ENCODE results near the gene DRD4. TPM values are rescaled to one million over a fixed set of nuclear protein-coding genes. Genes with fewer than 3 reads are reported as not detected.
"Not testable (repeated sequence)": the region's sequence is repeated elsewhere in the genome, so short reads cannot be mapped to it uniquely, and the experiment has no call there.

Gene DRD4
- total RNA-seq, 2 experiments from 2014 or later, result 0.70 to 0.82 TPM

DNA sequence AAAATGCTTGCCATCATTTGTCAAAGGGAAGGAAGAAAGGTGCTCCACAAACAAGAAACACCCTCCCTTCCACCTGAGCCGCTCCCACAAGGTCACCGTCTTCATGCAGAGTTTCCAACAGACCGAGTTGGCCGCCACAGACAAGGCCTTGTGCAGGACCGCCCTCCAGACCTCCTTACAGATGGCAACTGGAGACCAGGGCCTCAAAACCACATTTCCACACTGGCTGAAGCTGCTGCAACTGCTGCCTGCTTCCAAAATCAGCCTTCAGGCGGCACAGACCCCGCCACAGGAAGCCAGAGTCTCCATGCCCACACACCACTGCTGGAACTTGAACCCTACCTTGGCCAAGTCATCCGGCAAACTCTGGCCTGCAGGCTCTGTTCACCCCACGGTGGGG, 51.6 kb downstream of the DRD4 start:
- POLR2A ChIA-PET, result no interaction called here
- H3K36me3 ChIP-seq (ENCODE audit: insufficient read depth, low read length), result peaks cover 57% of the 10 kb centered on the region
- DNase-seq (peak in 1 of 14 experiments; percentile 20), ATAC-seq (ENCODE audit: poor library complexity) (no peak)
- no peak overlapping the region for H3K27ac ChIP-seq (ENCODE audit: low read depth in 1 of 2, low read length in 2 of 2)
- intact Hi-C loops (cut with DNase I, micrococcal nuclease), result loop anchor here in 1 of 2 experiments (2.0 kb wide), 1 partner anchor 36 kb away; no protein-coding TSS in a partner anchor
- Mint-ChIP-seq H3K27ac (no peak overlapping the region), H3K9me3 (no peaks in the 10 kb centered on the region), H3K4me3 (no peak overlapping the region), H3K4me1 (ENCODE audit: low read depth) (peaks cover 34% of the 10 kb centered on the region), H3K27me3 (no peaks in the 10 kb centered on the region), H3K36me3 (ENCODE audit: low read depth) (peaks cover 64% of the 10 kb centered on the region)
- no peaks in the 10 kb centered on the region for H3K9me3 ChIP-seq (ENCODE audit: control insufficient read depth in 1 of 2, insufficient read depth in 1 of 2, low read length in 2 of 2)
- CTCF ChIA-PET, result no interaction called here
- TF ChIP-seq, protein P1, sequence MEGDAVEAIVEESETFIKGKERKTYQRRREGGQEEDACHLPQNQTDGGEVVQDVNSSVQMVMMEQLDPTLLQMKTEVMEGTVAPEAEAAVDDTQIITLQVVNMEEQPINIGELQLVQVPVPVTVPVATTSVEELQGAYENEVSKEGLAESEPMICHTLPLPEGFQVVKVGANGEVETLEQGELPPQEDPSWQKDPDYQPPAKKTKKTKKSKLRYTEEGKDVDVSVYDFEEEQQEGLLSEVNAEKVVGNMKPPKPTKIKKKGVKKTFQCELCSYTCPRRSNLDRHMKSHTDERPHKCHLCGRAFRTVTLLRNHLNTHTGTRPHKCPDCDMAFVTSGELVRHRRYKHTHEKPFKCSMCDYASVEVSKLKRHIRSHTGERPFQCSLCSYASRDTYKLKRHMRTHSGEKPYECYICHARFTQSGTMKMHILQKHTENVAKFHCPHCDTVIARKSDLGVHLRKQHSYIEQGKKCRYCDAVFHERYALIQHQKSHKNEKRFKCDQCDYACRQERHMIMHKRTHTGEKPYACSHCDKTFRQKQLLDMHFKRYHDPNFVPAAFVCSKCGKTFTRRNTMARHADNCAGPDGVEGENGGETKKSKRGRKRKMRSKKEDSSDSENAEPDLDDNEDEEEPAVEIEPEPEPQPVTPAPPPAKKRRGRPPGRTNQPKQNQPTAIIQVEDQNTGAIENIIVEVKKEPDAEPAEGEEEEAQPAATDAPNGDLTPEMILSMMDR (IDR thresholded peaks at IDR 0.05), result no peak
- H3K4me3 ChIP-seq (ENCODE audit: low read length), result no peak overlapping the region
- peaks cover 38% of the 10 kb centered on the region for H3K4me1 ChIP-seq (ENCODE audit: insufficient read depth, low read length)
- no peaks in the 10 kb centered on the region for H3K27me3 ChIP-seq (ENCODE audit: control insufficient read depth in 1 of 2, insufficient read depth in 2 of 2, low read length in 2 of 2)

DNA sequence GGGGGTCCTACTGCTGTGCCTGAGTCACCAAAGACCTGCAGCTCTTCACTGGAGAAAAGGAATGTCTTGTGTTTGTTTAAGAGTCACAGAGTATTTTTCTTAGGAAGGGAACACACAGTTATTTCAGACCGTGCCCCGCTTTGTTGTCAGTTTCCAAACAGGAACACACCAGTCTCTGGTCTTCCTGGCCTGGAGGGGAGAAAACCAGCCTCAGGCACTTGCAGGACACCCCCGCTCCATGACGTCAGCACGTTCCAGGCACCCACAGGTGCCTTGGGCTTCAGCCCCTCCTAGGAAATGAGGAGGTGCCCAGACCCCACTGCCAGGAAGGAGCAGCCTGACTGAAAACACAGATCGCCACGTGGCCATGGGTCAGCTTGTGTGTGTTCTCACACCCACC, 52.6 kb downstream of the DRD4 start:
- H3K27me3 ChIP-seq (ENCODE audit: control insufficient read depth in 1 of 2, insufficient read depth in 2 of 2, low read length in 2 of 2), result no peaks in the 10 kb centered on the region
- intact Hi-C loops (cut with DNase I, micrococcal nuclease), result loop anchor here (2.0 to 10.0 kb wide), 4 partner anchors 35 to 125 kb away; partner anchors contain the start of genes LMNTD2 (in 1 of the 2) and RASSF7 (in 1 of the 2)
- H3K4me3 ChIP-seq (ENCODE audit: low read length), result no peak overlapping the region
- ChIA-PET CTCF (no interaction called here), POLR2A (no interaction called here)
- H3K9me3 ChIP-seq (ENCODE audit: control insufficient read depth in 1 of 2, insufficient read depth in 1 of 2, low read length in 2 of 2), result no peaks in the 10 kb centered on the region
- H3K27ac ChIP-seq (ENCODE audit: low read depth in 1 of 2, low read length in 2 of 2), result no peak overlapping the region
- Mint-ChIP-seq H3K36me3 (ENCODE audit: low read depth) (peaks cover 54% of the 10 kb centered on the region), H3K4me3 (no peak overlapping the region), H3K27ac (peak overlapping the region; percentile 42), H3K27me3 (no peaks in the 10 kb centered on the region), H3K9me3 (no peaks in the 10 kb centered on the region), H3K4me1 (ENCODE audit: low read depth) (peaks cover 36% of the 10 kb centered on the region)
- ATAC-seq (ENCODE audit: poor library complexity) (no peak), DNase-seq (peak in 1 of 14 experiments; percentile 32)
- peaks cover 47% of the 10 kb centered on the region for H3K4me1 ChIP-seq (ENCODE audit: insufficient read depth, low read length)
- TF ChIP-seq, protein P1 (IDR thresholded peaks at IDR 0.05), result no peak
- peaks cover 48% of the 10 kb centered on the region for H3K36me3 ChIP-seq (ENCODE audit: insufficient read depth, low read length)

DNA sequence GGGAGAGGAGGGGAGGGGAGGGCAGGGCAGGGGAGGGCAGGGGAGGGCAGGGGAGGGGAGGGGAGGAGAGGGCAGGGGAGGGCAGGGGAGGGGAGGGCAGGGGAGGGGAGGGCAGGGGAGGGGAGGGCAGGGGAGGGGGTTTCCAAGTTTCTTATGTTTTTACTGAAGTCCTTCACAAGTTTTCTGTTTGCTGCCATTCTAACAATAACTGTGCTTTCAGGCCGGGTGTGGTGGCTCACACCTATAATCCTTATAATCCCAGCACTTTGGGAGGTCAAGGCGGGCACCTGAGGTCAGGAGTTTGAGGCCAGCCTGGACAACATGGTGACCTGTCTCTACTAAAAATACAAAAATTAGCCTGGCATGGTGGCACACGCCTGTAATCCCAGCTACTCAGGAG, 53.2 kb downstream of the DRD4 start:
- POLR2A ChIA-PET; H3K9me3 ChIP-seq (ENCODE audit: control insufficient read depth in 1 of 2, insufficient read depth in 1 of 2, low read length in 2 of 2); ATAC-seq (ENCODE audit: poor library complexity); H3K9me3 Mint-ChIP-seq; H3K4me3 ChIP-seq (ENCODE audit: low read length); H3K27ac ChIP-seq (ENCODE audit: low read depth in 1 of 2, low read length in 2 of 2); H3K27me3 ChIP-seq (ENCODE audit: control insufficient read depth in 1 of 2, insufficient read depth in 2 of 2, low read length in 2 of 2); H3K4me3 Mint-ChIP-seq; H3K27me3 Mint-ChIP-seq: not testable (repeated sequence)
- peaks cover 52% of the 10 kb centered on the region for H3K36me3 Mint-ChIP-seq (ENCODE audit: low read depth)
- peaks cover 42% of the 10 kb centered on the region for H3K36me3 ChIP-seq (ENCODE audit: insufficient read depth, low read length)
- H3K4me1 ChIP-seq (ENCODE audit: insufficient read depth, low read length), result peaks cover 47% of the 10 kb centered on the region
- peak overlapping the region; percentile 96 for H3K27ac Mint-ChIP-seq
- intact Hi-C loops (cut with DNase I, micrococcal nuclease), result loop anchor here (5.0 to 10.0 kb wide), 3 partner anchors 37 to 125 kb away; partner anchors contain the start of genes LMNTD2 (in 1 of the 2) and RASSF7 (in 1 of the 2)
- DNase-seq, result peak in 1 of 14 experiments; percentile 27
- CTCF ChIA-PET, result interaction anchor here (1.2 kb wide), 1 partner anchor 135 kb away, joined by 4 read pairs; no protein-coding TSS in a partner anchor
- peaks cover 36% of the 10 kb centered on the region for H3K4me1 Mint-ChIP-seq (ENCODE audit: low read depth)

Other genes with a start within 250 kb of the DRD4 start
- under 1 TPM in 1 of 2 experiments, not detected in 1; 0.60 TPM for gene PKP3, start 243.1 kb upstream of the DRD4 start, total RNA-seq
- 100 to 1,000 TPM; 358 to 392 TPM for gene SIGIRR, start 222.3 kb upstream of the DRD4 start, total RNA-seq
- 100 to 1,000 TPM; 109 to 114 TPM for gene ANO9, start 195.3 kb upstream of the DRD4 start, total RNA-seq
- 10 to 100 TPM; 15.2 to 18.4 TPM for gene PTDSS2, start 187.0 kb upstream of the DRD4 start, total RNA-seq
- gene RNH1, start 130.0 kb upstream of the DRD4 start, total RNA-seq, result 100 to 1,000 TPM; 131 to 132 TPM
- gene HRAS, start 101.7 kb upstream of the DRD4 start, total RNA-seq, result 10 to 100 TPM; 23.7 to 23.9 TPM
- gene LRRC56, start 99.7 kb upstream of the DRD4 start, total RNA-seq, result 1 to 10 TPM; 2.4 TPM
- 10 to 100 TPM in 1 of 2 experiments, 1 to 10 TPM in 1; 8.2 to 10.3 TPM for gene LMNTD2, start 76.5 kb upstream of the DRD4 start, total RNA-seq
- 10 to 100 TPM; 14.1 to 15.7 TPM for gene RASSF7, start 76.3 kb upstream of the DRD4 start, total RNA-seq
- 10 to 100 TPM; 37.1 to 37.6 TPM for gene PHRF1, start 60.8 kb upstream of the DRD4 start, total RNA-seq
- gene IRF7, start 21.3 kb upstream of the DRD4 start, total RNA-seq, result 10 to 100 TPM; 36.5 to 37.7 TPM
- not detected for gene CDHR5, start 12.3 kb upstream of the DRD4 start, total RNA-seq
- gene SCT, start 10.1 kb upstream of the DRD4 start, total RNA-seq, result not detected
- gene DEAF1, start 58.0 kb downstream of the DRD4 start, total RNA-seq, result 10 to 100 TPM; 68.4 to 79.6 TPM
- 10 to 100 TPM; 21.0 to 22.0 TPM for gene TMEM80, start 58.5 kb downstream of the DRD4 start, total RNA-seq
- 1 to 10 TPM; 3.5 to 4.0 TPM for gene EPS8L2, start 69.0 kb downstream of the DRD4 start, total RNA-seq
- 10 to 100 TPM; 26.2 to 27.7 TPM for gene TALDO1, start 110.2 kb downstream of the DRD4 start, total RNA-seq
- gene GATD1, start 140.2 kb downstream of the DRD4 start, total RNA-seq, result 10 to 100 TPM; 14.7 to 16.1 TPM
- not detected for gene CEND1, start 152.8 kb downstream of the DRD4 start, total RNA-seq
- 10 to 100 TPM in 1 of 2 experiments, 1 to 10 TPM in 1; 9.1 to 11.1 TPM for gene SLC25A22, start 161.0 kb downstream of the DRD4 start, total RNA-seq
- gene PIDD1, start 168.0 kb downstream of the DRD4 start, total RNA-seq, result 10 to 100 TPM; 32.6 to 33.0 TPM
- gene RPLP2, start 172.7 kb downstream of the DRD4 start, total RNA-seq, result 1,000 to 10,000 TPM; 5,234 to 5,390 TPM
- gene PNPLA2, start 181.6 kb downstream of the DRD4 start, total RNA-seq, result 100 to 1,000 TPM; 202 to 220 TPM
- under 1 TPM in 1 of 2 experiments, not detected in 1; 0.33 TPM for gene CRACR2B, start 190.7 kb downstream of the DRD4 start, total RNA-seq
- gene CD151, start 195.7 kb downstream of the DRD4 start, total RNA-seq, result 10 to 100 TPM; 20.2 to 20.8 TPM
- gene POLR2L, start 205.3 kb downstream of the DRD4 start, total RNA-seq, result 10 to 100 TPM; 19.6 to 19.8 TPM
- 1 to 10 TPM; 1.6 to 2.0 TPM for gene TSPAN4, start 205.6 kb downstream of the DRD4 start, total RNA-seq

Data from CD4-positive, alpha-beta T cell (primary cell).